Activated CD8-positive, alpha-beta memory T cell treated with anti-CD3 and anti-CD28 coated beads for 48 hours (primary cell): ENCODE data around the gene CEP128.
"Not testable (repeated sequence)": the region's sequence is repeated elsewhere in the genome, so short reads cannot be mapped to it uniquely, and the experiment has no call there.

Experiments
- DNase-seq, 3 experiments: peaks; one replicate each; pipeline ENCODE4 v3.0.0-alpha.2; 2020; ENCODE audit warnings: low read depth in 2 of 3, low spot score in 2 of 3

The CEP128 gene

DNA sequence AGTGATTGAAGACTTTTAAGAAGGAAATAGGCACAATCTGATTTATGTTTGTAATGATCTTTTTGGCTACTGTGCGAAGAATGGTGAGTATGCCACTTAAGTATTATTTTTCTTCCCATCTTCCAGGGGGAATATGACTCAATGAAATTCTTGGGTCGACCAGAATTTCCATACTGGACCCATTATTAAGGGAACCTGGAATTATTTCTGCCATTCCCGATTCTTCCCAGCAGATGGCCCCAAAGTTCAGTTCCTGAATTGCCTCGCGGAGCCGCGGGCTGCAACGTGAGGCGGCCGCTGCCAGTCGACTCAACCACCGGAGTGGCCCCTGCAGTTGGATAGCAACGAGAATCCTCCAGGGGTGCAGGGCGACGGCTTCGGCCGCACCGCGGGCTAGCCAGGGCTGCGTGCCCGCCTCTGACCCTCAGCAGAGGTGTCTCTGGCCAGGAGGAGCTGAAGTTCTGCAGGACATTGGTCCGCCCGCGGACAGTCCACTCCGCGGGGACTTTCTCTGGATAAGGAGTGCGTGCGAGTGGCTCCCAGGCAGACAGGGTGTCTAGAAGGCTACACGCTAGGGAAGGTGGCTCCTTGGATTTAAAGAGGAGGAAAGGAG, 13.3 kb upstream of the CEP128 start:
- peak in 2 of 3 experiments; percentile 35 to 37 for DNase-seq

DNA sequence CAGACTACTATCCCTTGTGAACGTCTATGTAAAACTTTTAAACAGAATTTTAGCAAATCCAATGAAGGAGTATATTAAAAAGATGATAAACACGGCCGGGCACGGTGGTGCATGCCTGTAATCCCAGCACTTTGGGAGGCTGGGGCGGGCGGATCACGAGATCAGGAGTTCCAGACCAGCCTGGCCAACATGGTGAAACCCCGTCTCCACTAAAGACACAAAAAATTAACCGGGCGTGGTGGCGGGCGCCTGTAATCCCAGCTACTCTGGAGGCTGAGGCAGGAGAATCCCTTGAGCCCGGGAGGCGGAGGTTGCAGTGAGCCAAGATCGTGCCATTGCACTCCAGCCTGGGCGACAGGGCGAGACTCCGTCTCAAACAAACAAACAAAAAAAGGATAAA, 11.7 kb upstream of the CEP128 start:
- DNase-seq: not testable (repeated sequence)

DNA sequence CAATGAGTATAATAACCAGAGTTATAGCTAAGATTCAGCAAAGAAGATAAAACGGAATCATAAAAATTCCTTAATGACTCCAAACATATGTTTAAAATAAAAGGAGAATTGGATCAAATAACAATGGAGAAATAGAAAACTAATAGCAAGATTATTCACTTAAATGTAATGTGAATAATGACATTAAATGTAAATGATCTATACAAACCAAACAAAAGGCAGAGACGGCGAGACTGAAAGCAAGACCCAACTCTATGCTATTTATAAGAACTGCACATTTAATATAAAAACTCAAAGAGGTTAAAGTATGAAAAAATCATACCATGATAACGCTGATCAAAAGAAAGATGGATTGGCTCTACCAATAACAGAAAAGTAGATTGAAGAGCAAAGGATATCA, 10.0 kb upstream of the CEP128 start:
- DNase-seq: no peak

DNA sequence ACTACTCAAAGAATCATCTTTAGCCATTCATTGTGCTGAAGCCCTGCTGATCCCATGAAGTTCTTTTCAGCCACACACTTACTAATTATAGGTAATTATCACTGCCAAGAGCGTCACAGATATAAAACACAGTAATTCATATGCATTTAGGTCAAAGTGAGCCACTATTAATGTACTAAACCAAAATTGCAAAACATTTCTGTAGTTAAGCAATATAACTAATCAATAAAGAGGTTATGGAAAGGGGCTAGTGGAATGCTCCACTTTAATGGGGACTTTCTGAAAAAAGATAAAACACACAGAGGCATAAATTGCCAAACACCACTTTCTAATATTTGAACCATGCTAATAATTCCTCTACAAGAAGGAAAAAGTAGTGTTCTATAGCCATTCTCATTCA, 6.8 kb upstream of the CEP128 start:
- DNase-seq: no peak

DNA sequence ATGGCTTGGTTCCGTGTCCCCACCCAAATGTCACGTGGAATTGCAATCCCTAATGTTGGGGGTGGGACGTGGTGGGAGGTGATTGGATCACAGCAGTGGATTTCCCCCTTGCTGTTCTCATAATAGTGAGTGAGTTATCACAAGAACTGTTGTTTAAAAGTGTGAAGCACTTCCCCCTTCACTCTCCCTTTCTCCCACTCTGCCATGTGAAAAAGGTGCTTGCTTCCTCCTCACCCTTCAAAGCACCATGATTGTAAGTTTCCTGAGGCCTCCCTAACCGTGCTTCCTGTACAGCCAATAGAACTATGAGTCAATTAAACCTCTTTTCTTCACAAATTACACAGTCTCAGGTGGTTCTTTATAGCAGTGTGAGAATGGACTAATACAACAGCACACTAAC, 5.3 kb upstream of the CEP128 start:
- DNase-seq: no peak

DNA sequence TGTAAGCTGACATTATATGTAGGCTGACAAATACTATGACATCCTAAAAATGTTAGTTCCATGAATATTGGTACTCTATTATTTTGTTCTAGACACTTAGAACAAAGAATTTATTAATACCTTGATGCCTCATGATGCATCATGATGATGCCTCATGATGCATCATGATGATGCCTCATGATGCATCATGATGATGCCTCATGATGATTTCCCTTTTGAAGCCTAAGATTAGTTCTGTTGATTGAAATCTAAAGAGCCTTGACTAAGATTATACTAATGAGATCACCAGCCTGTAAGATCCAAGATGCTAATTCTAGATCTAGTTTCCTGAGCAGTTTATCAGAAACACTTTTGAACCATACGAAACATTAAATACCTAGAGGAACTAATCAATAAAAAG, 4.6 kb upstream of the CEP128 start:
- no peak for DNase-seq

DNA sequence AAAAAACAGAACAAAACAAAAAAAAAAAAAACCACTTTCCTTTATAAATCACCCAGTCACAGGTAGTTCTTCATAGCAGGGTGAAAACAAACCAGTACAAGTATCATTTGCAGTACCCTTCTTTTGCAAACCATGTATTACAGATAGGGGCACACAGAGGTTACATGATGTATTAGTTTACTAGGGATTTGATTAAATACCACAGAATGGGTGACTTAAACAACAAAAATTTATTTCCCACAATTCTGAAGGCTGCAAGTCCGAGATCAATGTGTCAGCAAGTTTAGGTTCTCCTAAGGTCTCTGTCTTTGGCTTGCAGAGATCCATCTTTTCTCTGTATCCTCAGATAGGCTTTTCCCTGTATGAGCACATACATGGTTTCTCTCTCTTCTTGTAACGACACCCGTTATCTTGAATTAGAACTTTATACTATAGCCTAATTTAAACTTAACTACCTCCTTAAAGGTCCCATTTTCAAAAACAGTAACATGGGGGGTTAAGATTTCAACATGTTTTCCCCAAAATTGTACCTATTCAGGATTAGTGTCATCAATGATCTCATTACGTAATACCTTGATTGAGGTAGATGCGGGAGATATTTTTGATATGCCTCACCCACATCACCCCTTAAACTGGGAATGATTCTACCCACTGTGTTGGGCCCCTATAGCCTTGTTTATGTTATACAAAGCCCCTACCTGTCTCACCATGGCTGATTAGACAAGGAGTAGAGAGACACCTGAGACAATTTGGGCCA, 3.5 kb upstream of the CEP128 start:
- no peak for DNase-seq

DNA sequence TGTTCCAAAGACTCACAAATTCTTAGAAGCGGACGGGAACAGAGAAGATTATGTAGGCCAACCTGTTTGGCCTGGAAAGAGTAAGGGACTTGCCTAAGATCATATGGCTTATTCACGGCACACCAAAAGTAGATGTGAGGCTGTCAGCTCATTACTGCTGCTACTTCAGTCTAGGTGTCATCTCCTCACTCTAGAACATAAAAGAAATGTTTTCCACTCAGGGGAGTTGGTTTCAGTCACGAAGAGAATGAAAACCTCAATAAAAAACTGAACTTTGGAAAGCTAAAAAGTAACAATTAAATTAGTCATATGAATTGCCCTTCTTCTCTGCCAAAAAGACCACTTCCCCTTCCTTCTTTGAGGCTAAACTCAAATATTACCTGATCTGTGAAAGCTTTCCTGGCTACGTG, 658 bp upstream of the CEP128 start:
- DNase-seq: no peak

DNA sequence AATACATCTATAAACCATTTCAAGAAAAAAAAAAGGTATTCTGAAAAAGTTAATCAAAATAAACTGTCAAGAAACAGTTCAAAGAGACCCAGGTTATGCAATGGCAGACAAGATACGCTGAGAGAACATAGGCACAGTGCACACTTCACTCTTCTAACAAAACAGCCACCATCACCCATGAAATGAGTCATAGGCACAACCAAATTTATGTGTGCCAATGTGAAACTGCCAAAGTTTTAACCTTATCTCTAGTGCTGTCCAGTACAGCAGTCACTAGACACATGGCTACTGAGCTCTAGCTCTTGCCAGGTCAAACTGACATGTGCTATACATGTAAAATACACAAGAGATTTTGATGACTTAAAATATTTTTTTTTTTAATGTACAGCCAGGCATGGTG, 1.4 kb downstream of the CEP128 start:
- DNase-seq: no peak

DNA sequence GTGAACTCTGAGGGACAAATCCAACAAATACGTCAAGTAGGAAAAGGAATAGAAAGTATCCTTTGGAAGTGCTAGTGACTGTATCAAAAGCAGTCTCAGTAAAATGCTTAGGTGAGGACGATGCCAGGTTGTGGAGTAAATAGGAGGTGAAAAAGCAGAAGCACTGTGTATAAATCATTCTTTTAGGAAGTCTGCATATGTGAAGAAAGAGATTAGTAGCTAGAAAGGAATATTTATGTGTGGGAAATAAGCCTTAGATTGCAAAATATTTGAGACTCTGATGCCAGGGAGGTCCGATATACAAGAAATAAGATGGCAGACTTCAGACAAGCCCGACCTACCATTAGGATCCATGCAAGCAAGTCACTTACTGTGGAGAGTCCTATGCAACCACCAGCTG, 7.9 kb downstream of the CEP128 start:
- no peak for DNase-seq

DNA sequence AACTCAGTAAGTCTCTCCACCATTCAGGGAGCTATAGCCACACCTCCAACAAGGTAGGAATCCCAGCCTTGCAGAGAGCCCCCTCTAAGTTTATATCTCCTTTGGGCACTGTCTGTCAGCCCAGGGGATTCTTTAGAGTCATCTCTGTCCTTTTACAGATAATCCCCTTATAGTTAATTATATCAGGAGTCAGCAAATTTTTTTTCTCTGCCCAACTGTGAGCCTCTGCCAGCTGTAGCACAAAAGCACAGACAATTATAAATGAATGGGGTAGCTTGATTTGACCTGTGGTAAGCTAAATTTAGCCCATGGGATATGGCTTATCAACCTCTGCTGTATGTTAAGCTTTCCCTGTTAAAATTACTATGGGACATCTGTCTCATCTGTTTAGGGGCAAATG, 8.3 kb downstream of the CEP128 start:
- DNase-seq: no peak

DNA sequence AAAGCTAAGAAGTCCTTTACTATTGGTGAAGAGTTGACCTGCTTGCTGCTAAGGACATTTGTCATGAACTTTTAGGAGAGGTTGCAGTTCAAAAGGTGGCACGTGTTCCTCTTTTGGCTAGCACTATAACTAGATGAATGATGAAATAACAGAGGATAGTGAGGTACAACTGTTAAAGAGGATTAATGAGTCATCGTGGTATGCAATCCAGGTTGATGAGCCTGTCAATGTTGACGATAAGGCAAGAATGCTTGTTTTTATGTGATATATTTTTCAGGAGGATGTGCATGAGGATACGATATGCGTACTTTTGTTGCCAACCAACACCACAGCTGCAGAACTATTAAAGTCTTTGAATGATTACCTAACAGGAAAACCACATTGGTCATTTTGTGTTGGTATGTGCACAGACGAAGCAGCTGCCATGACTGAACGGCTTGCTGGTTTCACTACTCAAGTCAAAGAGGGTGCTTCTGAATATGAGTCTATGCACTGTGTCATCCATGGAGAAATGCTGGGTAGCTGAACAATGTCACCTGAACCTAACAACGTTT, 10.6 kb downstream of the CEP128 start:
- DNase-seq: no peak

DNA sequence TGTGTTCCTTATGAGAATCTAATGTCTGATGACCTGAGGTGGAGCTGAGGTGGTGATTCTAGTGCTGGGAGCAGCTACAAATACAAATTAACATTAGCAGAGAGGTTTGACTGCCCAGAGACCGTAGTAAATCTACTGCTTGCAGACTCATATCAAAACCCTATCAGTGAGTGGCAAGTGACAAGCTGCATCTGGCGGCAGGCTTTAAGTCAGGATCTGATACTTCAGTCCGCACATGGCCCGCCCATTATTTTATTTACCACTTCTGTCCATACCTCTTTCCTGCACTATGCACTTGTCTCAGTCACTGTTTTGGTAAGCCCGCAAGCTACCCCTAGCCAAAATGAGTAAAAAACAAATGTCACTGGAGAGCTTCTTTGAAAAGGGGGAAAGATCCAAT, 11.4 kb downstream of the CEP128 start:
- no peak for DNase-seq

DNA sequence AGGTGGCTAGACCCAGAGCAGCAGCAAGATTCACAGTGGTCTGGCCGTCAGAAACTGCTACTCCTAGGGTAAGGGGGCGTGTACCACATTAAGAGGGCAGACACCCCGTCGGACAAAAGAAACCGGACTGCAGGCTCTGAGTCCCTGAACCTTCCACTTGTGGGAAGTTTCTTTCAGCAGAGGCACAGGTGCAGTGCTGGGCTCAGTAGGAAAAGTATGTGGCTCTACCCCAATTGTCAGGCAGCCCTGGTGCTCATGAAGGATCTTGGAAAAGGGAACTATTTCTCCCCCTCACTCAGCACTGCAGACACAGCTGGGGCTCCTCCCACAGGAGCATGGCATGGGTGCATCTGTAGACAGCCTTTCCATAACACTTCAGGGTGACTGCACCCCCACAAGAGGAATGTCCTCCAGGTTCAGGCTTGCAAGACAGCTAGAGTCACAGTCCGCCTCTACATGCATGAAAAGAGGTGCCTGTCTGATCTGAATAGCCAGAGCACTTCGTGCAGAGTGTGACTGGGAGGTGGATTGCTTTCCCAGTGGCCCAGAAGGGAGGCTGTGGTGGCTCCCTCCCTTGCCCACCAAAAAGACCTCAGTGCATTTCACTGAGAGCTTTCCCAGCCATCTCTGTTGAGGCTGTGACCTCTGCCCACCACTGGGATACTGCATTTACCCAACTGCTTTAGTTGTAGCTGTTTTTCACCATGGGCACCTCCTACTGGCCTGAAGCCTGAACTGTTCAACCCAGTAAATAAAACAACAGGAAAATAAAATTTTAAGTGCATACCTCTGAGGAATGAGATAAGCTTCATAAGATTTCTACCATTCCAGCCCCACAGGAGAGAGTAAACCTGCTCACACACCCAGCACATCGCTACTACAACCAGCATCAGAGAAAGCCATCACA, 14.2 kb downstream of the CEP128 start:
- DNase-seq: no peak

DNA sequence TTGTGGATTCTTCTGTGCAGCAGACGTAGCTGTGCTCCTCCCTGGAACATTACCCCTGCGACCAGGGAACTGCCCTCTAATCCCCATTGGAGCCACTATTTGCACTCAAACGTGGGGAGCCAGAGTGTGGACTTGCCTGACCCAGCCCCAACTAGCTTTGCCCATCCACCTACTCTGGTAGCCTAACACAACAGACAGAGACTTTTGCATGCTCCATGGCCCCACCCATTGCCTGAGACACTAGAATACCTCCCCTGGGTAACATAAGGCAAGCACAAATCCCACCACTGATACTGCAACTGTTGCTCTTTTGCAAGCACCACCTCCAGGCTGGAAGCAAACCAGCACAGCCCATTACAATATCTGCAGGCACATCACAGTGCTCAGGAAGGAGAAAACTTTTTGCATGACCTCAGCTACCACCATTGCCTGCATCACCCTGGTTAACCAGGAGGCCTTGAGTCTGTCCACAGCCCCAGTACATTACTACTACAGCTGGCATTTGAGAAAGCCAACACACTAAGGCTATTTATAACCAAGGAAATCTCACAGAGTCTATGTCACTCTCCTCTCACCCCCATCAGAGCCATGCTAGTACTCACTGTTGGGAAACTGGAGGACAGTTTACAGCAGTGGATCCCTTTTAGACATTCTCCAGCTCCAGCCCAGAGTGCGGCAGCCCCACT, 15.0 kb downstream of the CEP128 start:
- no peak for DNase-seq

DNA sequence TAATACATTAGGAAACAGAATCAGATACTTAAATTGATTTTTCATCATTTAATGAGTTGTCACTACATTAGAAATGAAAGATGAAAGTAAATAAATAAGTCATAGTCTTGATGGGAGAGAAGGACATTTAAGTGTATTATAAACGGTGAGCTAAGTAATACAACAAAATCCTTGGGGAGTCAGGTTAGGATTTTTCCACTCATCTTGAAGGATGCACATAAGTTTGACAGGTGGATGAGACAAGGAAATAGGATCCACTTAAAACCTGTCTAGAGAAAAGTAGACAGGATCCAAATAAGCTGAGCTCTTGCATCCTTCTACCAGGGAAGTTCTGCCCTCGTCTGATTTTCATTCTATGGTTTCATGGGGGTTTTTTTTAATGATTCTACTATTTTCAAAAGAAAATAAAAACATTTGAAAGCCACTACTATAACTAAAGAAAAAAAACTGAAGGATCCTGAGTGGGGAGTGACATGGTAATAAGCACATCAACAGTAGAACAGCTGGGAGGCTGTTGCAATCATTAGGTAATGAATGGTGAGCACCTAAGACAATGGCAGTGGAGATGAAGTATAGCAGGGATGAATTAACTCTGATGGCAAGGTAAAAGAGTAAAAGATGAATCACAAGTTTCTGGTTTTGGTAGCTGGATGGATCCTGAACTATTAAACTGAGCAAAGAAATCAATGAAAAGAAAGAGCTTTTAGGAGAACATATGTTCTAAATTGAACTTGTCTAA, 17.0 kb downstream of the CEP128 start:
- no peak for DNase-seq

DNA sequence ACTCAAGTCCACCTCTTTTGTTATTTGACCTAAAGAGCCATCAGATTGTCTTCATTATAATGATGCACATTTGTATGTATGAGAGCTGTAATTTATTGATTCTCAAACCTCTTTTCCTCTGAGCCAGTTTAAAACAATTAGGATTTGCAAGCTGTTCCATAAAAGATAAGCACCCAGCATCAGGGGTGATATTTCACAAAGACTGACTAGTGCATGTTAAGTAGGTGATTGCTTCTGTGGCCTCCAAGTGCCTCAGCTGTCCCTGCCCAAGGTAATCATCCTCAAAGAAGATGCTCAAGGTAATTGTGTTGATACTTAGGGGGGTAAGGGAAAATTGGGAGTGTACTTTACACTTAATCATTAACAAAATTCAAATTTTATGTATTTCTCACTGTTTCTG, 18.2 kb downstream of the CEP128 start:
- DNase-seq: no peak

DNA sequence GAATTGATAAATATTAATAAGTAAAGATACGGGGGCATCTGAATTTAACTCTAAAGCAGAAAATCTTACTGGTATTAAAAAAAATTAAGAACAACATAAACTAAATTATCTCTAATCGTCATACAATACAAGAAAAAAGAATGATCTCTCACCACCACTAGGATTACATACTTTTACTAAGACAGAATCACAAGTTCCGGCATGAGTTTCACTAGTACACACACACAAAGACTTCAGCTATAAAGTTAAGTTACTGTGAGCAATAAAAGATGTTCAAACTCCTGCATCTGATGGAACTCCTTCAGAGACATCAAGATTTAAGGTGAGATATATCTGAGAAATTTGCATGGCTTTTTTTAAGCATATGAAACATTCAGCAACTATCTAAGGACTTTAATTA, 21.9 kb downstream of the CEP128 start:
- no peak for DNase-seq

DNA sequence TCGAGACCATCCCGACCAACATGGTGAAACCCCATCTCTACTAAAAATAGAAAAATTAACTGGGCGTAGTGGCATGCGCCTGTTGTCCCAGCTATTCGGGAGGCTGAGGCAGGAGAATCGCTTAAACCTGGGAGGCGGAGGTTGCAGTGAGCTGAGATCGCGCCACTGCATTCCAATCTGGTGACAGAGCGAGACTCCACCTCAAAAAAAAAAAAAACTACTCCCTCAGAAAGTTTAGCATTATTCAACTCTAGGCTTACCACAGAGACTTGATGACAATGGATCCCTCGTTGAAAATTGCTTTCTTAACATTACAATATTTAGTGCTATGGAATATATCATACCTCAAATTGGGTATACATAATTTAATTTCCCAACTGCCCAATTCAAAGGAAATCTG, 29.5 kb downstream of the CEP128 start:
- DNase-seq: not testable (repeated sequence)

DNA sequence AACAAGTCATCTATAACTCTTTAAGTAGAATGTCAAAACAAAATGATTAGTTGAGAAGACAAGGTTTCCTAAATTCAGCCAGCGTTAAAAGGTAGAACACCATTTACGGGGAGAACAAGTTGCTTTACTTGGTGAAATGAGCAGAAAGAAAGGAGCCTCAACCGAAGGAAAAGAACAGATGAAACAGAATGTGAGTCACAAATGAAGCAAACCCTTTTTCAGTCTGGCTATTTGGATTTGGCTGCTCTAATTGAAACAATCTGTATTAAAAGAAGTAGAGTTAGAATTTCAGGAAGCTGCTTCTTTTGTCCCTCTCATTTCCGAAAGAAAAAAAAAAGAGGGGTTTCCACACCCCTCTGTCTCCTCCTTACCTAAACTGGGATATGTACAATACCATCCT, 34.6 kb downstream of the CEP128 start:
- no peak for DNase-seq
